Keratinocyte (primary cell): Measurements from ENCODE around the gene MYLK4. TPM values are rescaled to one million over a fixed set of nuclear protein-coding genes. Genes with fewer than 3 reads are reported as not detected.

Experiments
- DNase-seq: peaks from one replicate; pipeline ENCODE4 v3.0.0-alpha.2; 2011; ENCODE audit warnings: low read depth, missing footprints, low spot score
- FAIRE-seq: peaks from 2 replicates; lab custom pipeline; 2011; peaks lifted over from hg19 to GRCh38; lab: Jason Lieb, UNC
- H2AFZ ChIP-seq: 2 replicates; pipeline ENCODE4 v1.6.0; 2012; ENCODE audit warnings: low read length, control low read depth, inconsistent platforms; ENCODE audit not compliant: control insufficient read depth
- H3K27ac ChIP-seq: 2 replicates; pipeline ENCODE4 v1.5.1; 2011; ENCODE audit warnings: low read length; ENCODE audit not compliant: control insufficient read depth, insufficient read depth
- H3K27me3 ChIP-seq: 3 replicates; pipeline ENCODE4 v1.6.0; 2011; ENCODE audit warnings: low read length; ENCODE audit not compliant: control insufficient read depth, insufficient read depth; ENCODE audit errors: extremely low read depth
- H3K36me3 ChIP-seq, 2 experiments: 2 replicates in 1 of 2; 3 replicates in 1 of 2; pipeline ENCODE4 v1.5.1; 2011; ENCODE audit warnings: low read length in 2 of 2, mild to moderate bottlenecking in 1 of 2; ENCODE audit not compliant: control insufficient read depth in 2 of 2, insufficient read depth in 2 of 2; ENCODE audit errors: extremely low read depth in 1 of 2
- H3K4me1 ChIP-seq: 3 replicates; pipeline ENCODE4 v1.5.1; 2011; ENCODE audit warnings: low read length; ENCODE audit not compliant: control insufficient read depth, insufficient read depth; ENCODE audit errors: extremely low read depth
- H3K4me2 ChIP-seq: 3 replicates; pipeline ENCODE4 v1.6.0; 2011; ENCODE audit warnings: low read depth, low read length; ENCODE audit not compliant: control insufficient read depth, insufficient read depth; ENCODE audit errors: extremely low read depth
- H3K4me3 ChIP-seq, 3 experiments: fragments of 200-600 bp in 1 of 3; sonication (generic) in 1 of 3; 2 replicates in 2 of 3; 3 replicates in 1 of 3; pipeline ENCODE4 v1.5.1; 2011 to 2016; ENCODE audit warnings: low read length in 3 of 3, mild to moderate bottlenecking in 3 of 3, control low read depth in 2 of 3, inconsistent platforms in 1 of 3, low read depth in 1 of 3, mixed read lengths in 1 of 3, mixed run types in 1 of 3, moderate library complexity in 1 of 3; ENCODE audit not compliant: control insufficient read depth in 2 of 3, insufficient read depth in 2 of 3; ENCODE audit errors: extremely low read depth in 1 of 3
- H3K79me2 ChIP-seq: 2 replicates; pipeline ENCODE4 v1.6.0; 2012; ENCODE audit warnings: low read length; ENCODE audit not compliant: control insufficient read depth, insufficient read depth
- H3K9ac ChIP-seq: 3 replicates; pipeline ENCODE4 v1.6.0; 2011; ENCODE audit warnings: low read length; ENCODE audit not compliant: control insufficient read depth, insufficient read depth; ENCODE audit errors: extremely low read depth
- H3K9me1 ChIP-seq: 3 replicates; pipeline ENCODE4 v1.6.0; 2011; ENCODE audit warnings: low read length; ENCODE audit not compliant: control insufficient read depth, insufficient read depth; ENCODE audit errors: extremely low read depth
- H3K9me3 ChIP-seq: 2 replicates; pipeline ENCODE4 v1.5.1; 2012; ENCODE audit warnings: low read depth, low read length; ENCODE audit not compliant: control insufficient read depth
- H4K20me1 ChIP-seq: 3 replicates; pipeline ENCODE4 v1.6.0; 2011; ENCODE audit warnings: low read length; ENCODE audit not compliant: control insufficient read depth, insufficient read depth; ENCODE audit errors: extremely low read depth
- CTCF ChIP-seq, 3 experiments: IDR thresholded peaks in 1 of 3; conservative IDR thresholded peaks in 1 of 3; optimal IDR thresholded peaks in 1 of 3; 2 replicates in 2 of 3; 3 replicates in 1 of 3; pipeline versions ENCODE3 to v1.5.1; 2011; ENCODE audit warnings: low read length in 3 of 3, mild to moderate bottlenecking in 3 of 3, moderate library complexity in 2 of 3, control low read depth in 1 of 3, inconsistent platforms in 1 of 3; ENCODE audit not compliant: insufficient read depth in 2 of 3; ENCODE audit errors: extremely low read depth in 1 of 3
- EZH2 ChIP-seq: IDR thresholded peaks from one replicate; pipeline ENCODE4 v1.6.1; 2012; ENCODE audit warnings: inconsistent platforms, mild to moderate bottlenecking, low read length, moderate library complexity
- dilution Hi-C: fragments of 300-500 bp; cut with MboI; formaldehyde crosslinking; loops from one replicate; pipeline ENCODE4 v1.7.0; 2020; ENCODE audit warnings: low sequenced_read_pairs; ENCODE audit not compliant: extremely low pct_ligation_motif_present
- polyA plus RNA-seq, 5 experiments: library from polyadenylated mRNA; depleted of rRNA in 3 of 5; stranded (reverse) in 3 of 5; stranded (forward) in 1 of 5; unstranded in 1 of 5; fragments of >200 nt; gene quantifications; 1 replicate in 1 of 5; 2 replicates in 3 of 5; 3 replicates in 1 of 5; pipeline versions ENCODE4 v1.2.1 to v1.2.3, GENCODE V29; 2011 to 2012; ENCODE audit warnings: missing spikeins in 2 of 5, low read depth in 1 of 5, low replicate concordance in 1 of 5

MYLK4 gene
- polyA plus RNA-seq, 1 donor (not counting 4 experiments of a cell fraction or from before 2014, with no cell fraction given) = 0.31 TPM

GRCh38 chr6:2725999-2726567 is 24.6 kb downstream of the MYLK4 start:
- DNase-seq (no peak), FAIRE-seq (no peak)
- Histone ChIP-seq H3K4me2 (peak overlapping the region; percentile 8), H3K27me3 (no peaks in the 10 kb centered on the region), H3K79me2 (no peaks in the 10 kb centered on the region), H4K20me1 (no peaks in the 10 kb centered on the region), H3K27ac (no peak overlapping the region), H3K4me3 (no peak overlapping the region), H3K9me3 (no peaks in the 10 kb centered on the region), H3K9me1 (no peaks in the 10 kb centered on the region), H2AFZ (no peak overlapping the region), H3K36me3 (no peaks in the 10 kb centered on the region), H3K4me1 (no peaks in the 10 kb centered on the region), H3K9ac (no peak overlapping the region)
- TF ChIP-seq CTCF (optimal IDR thresholded peaks at IDR 0.05 in 1 of 3, IDR thresholded peaks at IDR 0.05 in 1 of 3, conservative IDR thresholded peaks at IDR 0.05 in 1 of 3; ENCODE audit: extremely low read depth in 1 of 3, insufficient read depth in 2 of 3, low read length in 3 of 3) = no peak
- TF ChIP-seq EZH2 = no peak
- dilution Hi-C loops = no loop called here

GRCh38 chr6:2725364-2725988 is 25.2 kb downstream of the MYLK4 start:
- Histone ChIP-seq H3K9me3 (no peaks in the 10 kb centered on the region), H3K4me2 (no peak overlapping the region), H3K4me3 (no peak overlapping the region), H3K9me1 (no peaks in the 10 kb centered on the region), H3K27ac (no peak overlapping the region), H2AFZ (no peak overlapping the region), H3K4me1 (no peaks in the 10 kb centered on the region), H3K9ac (no peak overlapping the region), H3K79me2 (no peaks in the 10 kb centered on the region), H4K20me1 (no peaks in the 10 kb centered on the region), H3K27me3 (no peaks in the 10 kb centered on the region), H3K36me3 (no peaks in the 10 kb centered on the region)
- FAIRE-seq = no peak
- dilution Hi-C loops = no loop called here
- no peak for TF ChIP-seq EZH2
- TF ChIP-seq CTCF (optimal IDR thresholded peaks at IDR 0.05 in 1 of 3, IDR thresholded peaks at IDR 0.05 in 1 of 3, conservative IDR thresholded peaks at IDR 0.05 in 1 of 3; ENCODE audit: extremely low read depth in 1 of 3, insufficient read depth in 2 of 3, low read length in 3 of 3) = no peak
- no peak for DNase-seq
